Stimulated activated CD4-positive, alpha-beta T cell treated with anti-CD3 and anti-CD28 coated beads, Interleukin-2, amount 100 ng/mL, for 4 hours (primary cell): ENCODE data around the gene PDGFB.

Source experiments
- DNase-seq: peaks from one replicate; pipeline ENCODE4 v3.0.0-alpha.2; 2020; ENCODE audit warnings: low read depth

PDGFB gene

GRCh38 chr22:39239561-39240423 is 5.0 kb downstream of the PDGFB start:
- no peak for DNase-seq

- DNase-seq = no peak
Measured at GRCh38 chr22:39238966-39239505, 5.7 kb downstream of the PDGFB start.

GRCh38 chr22:39238561-39238960 is 6.2 kb downstream of the PDGFB start:
- DNase-seq = no peak

- no peak for DNase-seq
Measured at GRCh38 chr22:39238101-39238466, 6.7 kb downstream of the PDGFB start.

GRCh38 chr22:39237318-39238100 is 7.3 kb downstream of the PDGFB start:
- peak; percentile 35 for DNase-seq

GRCh38 chr22:39236321-39237317 is 8.2 kb downstream of the PDGFB start:
- DNase-seq = no peak

GRCh38 chr22:39234867-39235687 is 9.7 kb downstream of the PDGFB start:
- no peak for DNase-seq

GRCh38 chr22:39234472-39234787 is 10.4 kb downstream of the PDGFB start:
- no peak for DNase-seq

- no peak for DNase-seq
Measured at GRCh38 chr22:39233710-39234471, 10.9 kb downstream of the PDGFB start.

- DNase-seq = no peak
Measured at GRCh38 chr22:39232806-39233709, 11.7 kb downstream of the PDGFB start.

GRCh38 chr22:39232246-39232645 is 12.5 kb downstream of the PDGFB start:
- DNase-seq = no peak

GRCh38 chr22:39231197-39231950 is 13.4 kb downstream of the PDGFB start:
- DNase-seq = no peak

GRCh38 chr22:39230261-39231196 is 14.3 kb downstream of the PDGFB start:
- no peak for DNase-seq

GRCh38 chr22:39229688-39230260 is 15.0 kb downstream of the PDGFB start:
- DNase-seq = no peak

- DNase-seq = no peak
Measured at GRCh38 chr22:39229075-39229474, 15.7 kb downstream of the PDGFB start.

- DNase-seq = no peak
Measured at GRCh38 chr22:39227542-39228272, 17.1 kb downstream of the PDGFB start.
